GM12892 (cell line): ENCODE data around the gene TNFRSF8.

Experiments
- POLR2A ChIP-seq: IDR thresholded peaks from 2 replicates; pipeline ENCODE4 v1.6.1; 2011; ENCODE audit warnings: low read depth, low read length, control low read depth
- POLR2AphosphoS5 ChIP-seq: IDR thresholded peaks from 2 replicates; pipeline ENCODE4 v1.6.1; 2011; ENCODE audit warnings: low read depth, low read length, control low read depth
- TAF1 ChIP-seq: IDR thresholded peaks from 2 replicates; pipeline ENCODE4 v1.6.1; 2011; ENCODE audit warnings: low read depth, mild to moderate bottlenecking, control low read depth, low read length, borderline replicate concordance

DNA sequence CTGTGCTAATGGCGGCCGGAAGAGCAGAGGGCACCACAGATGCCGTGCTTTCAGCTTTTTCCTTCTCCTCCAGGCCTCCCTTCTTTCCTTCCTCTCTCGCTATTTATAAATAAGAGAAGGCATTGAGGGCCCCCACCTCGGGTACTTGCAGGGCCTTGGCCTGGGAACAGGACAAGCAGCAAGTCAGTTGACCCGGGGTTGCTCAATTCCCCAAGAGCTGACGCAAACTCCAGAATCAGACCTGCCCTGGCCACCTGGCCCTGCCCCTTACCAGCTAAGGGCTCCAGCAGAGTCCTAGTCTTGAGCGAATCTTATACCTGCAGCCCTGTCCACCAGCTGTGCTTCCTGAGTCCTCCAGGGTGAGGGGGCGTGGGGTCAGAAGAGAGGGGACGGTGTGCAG lies 117.2 kb downstream of the TNFRSF8 start:
- no peak for TF ChIP-seq TAF1
- no peak for TF ChIP-seq POLR2AphosphoS5
- TF ChIP-seq POLR2A, result no peak
